Fibroblast of the conjunctiva (primary cell): ENCODE data around the gene TRIM5.
A peak's percentile ranks its signal among the peaks of the same experiment; 100 is the strongest.
"Not testable (repeated sequence)": the region's sequence is repeated elsewhere in the genome, so short reads cannot be mapped to it uniquely, and the experiment has no call there.

Source experiments
- DNase-seq: peaks from one replicate; pipeline ENCODE4 v3.0.0-alpha.2; 2010; ENCODE audit warnings: low read depth

The TRIM5 gene

GRCh38 chr11:5684646-5685362 is at the start of gene TRIM5:
TSS of gene TRIM5 (minus strand) at chr11:5685074. CDS start at chr11:5680177, 4,897 bp downstream.
- DNase-seq = peak; percentile 85

DNA sequence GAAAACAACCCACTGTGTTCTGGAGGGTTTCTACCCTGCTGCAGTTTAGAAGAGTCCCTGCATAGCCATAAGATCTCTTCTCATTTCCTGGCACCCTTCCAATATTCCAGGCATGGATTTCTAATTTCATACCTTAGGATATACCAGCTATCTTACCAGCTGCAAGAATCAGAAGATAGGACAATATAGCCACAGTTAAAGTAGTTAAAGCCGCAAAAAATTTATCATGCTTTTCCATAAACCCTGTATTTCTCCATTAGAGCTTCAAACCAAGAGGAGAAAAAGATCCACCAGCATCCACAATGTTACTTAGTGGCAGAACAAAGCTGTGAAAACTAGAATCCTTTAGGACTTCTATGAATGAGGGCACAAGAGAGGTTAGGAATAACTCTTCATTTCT is 42.8 kb upstream of the TRIM5 start:
- DNase-seq = no peak

- DNase-seq = no peak
Observed at GRCh38 chr11:5726351-5726750, 41.5 kb upstream of the TRIM5 start.

DNA sequence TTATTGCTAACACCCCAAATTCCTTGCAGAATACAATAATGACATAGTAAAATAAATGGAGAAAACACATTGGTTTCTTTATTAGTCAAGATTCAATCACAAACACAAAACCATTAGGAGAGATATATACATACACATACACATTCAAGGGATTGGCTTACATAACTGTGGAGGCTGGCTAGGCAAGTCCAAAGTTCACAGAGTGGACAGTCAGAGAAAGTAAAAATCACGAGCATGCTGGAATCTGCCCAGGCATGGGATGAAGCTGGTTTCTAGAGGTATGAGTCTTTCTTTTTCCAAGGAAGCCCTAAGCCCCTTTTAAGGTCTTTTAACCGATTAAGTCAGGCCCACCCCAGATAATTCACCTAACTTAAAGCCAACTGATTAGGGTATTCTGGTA is 37.7 kb upstream of the TRIM5 start:
- no peak for DNase-seq

GRCh38 chr11:5719703-5720495 is 35.0 kb upstream of the TRIM5 start:
- DNase-seq = no peak

GRCh38 chr11:5716518-5716917 is 31.6 kb upstream of the TRIM5 start:
- DNase-seq = not testable (repeated sequence)

DNA sequence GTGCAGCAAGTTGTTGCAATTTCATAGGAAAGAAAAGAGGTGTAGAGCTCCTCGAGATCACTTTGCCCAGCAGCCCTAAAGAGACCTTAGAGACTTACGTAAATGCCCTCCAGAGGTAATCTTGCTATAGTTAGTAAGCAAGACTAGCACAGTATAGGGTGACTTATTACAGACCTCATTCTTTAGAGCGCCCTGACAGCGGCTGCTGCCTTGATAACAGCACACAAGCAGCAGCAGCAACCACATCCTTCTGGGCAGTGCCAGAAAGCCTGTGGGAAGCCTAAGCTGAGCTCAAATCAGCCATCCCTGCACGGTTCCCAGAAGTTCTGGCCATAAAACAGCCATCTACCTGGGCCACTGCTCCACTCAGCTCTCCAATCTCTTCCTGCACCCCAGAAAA is 28.8 kb upstream of the TRIM5 start:
- DNase-seq = no peak

DNA sequence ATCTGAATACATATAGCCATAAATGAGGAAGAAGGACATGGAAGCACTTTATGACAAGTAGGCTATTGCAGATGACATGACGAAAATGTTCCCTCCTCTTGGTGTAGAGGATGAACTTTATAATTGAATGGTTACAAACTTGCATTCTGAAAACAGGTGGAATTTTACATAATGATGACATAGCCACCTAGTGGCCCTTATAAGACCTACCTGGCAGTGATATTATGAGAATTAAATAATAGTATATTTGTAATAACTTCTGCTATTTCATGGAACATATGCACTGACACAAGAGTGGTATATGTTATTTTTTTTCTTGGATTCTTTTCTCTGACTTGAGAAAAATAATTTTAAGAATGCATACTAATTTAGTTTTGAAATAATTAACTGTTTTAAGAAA is 27.6 kb upstream of the TRIM5 start:
- no peak for DNase-seq

DNA sequence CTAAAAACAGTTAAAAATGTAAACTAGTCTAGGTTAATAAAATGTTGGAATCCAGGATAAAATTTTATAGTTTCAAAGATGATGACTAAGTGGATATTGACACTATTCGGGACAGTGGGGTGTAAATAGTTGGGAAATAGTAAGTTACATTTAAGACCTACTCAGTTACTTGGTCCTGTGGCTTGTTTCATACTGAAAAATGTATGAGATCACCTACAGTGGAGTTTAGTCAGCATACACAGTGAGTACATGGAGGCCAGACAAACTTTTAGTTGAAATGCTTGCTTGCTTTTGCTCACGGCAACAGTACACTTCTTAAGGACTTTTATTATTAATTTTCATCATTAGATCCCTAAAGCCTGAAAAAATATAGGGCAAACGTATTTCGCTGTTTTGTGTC is 20.8 kb upstream of the TRIM5 start:
- DNase-seq = no peak

DNA sequence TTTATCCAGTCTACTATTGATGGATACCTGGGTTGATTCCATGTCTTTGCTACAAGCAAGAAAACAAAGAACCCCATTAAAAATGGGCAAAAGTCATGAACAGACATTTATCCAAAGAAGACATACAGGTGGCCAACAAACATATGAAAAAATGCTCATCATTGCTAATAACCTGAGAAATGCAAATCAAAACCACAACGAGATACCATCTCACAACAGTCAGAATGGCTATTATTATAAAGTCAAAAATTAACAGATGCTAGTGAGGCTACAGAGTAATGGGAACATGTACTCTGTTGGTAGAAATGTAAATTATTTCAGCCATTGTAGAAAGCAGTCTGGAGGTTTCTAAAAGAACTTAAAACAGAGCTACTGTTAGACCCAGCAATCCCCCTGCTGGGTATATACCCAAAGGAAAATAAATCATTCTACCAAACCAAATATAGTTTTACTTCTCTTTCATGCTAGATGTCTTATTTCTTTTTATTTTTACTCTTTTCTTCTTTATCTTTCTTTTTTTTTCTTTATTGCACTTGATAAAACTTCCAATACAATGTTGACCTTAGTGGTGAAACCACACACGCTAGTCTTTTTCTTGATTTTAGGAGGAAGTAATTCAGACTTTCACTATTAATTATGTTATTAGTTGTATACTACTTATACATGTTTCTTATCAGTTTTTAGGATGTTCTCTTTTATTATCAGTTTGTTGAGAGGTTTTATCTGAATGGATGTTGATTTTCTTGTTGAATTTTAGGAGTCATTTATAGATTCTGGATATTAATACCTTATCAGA is 19.1 kb upstream of the TRIM5 start:
- DNase-seq = no peak

DNA sequence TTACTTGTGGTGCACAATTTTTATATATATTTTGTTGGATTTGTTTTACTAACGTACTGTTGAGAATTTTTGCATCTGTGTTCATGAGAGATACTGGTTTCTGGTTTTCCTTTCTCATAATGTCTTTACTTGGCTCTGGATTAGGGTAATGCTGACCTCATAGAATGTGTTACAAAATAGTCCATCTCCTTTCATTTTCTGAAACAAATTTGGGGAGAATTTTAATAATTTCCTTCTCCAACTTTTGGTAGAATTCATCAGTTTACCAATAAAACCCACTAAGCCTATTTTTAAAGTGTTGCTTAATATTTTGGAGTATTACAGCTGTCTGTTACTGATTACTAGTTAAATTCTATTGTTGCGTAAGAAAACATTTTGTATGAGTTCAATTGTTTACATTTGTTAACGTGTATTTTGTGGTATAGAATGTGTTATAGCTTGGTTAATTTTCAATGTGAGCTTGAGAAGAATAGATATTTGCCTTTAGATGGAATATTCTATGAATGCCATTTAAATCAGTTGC is 16.2 kb upstream of the TRIM5 start:
- no peak for DNase-seq

- no peak for DNase-seq
Observed at GRCh38 chr11:5700421-5701054, 15.7 kb upstream of the TRIM5 start.

GRCh38 chr11:5698281-5698680 is 13.4 kb upstream of the TRIM5 start:
- DNase-seq = no peak

- DNase-seq = no peak
Observed at GRCh38 chr11:5696210-5696609, 11.3 kb upstream of the TRIM5 start.

- no peak for DNase-seq
Observed at GRCh38 chr11:5695580-5695979, 10.7 kb upstream of the TRIM5 start.

- DNase-seq = no peak
Observed at GRCh38 chr11:5694642-5695041, 9.8 kb upstream of the TRIM5 start.

DNA sequence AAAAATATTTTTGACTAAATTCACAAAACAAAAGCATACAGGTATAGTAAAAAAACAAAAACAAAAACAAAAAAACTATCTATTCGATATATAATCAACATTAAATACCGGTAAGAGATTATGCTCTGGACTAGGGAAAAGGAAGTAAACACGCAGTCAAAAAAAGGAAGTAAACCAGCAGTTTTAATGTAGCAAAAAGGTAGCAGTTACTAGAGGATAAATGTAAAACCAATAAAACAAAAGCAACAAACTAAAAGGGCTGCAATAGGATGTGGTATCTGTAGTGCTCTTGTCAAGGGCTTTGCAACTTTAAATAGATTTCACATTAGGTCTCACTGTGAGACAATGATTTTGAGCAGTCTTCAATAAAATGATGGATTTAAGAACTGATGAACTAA is 7.1 kb upstream of the TRIM5 start:
- no peak for DNase-seq

GRCh38 chr11:5691238-5691963 is 6.5 kb upstream of the TRIM5 start:
- not testable (repeated sequence) for DNase-seq

GRCh38 chr11:5690736-5691135 is 5.9 kb upstream of the TRIM5 start:
- no peak for DNase-seq

GRCh38 chr11:5690216-5690615 is 5.3 kb upstream of the TRIM5 start:
- DNase-seq = no peak

DNA sequence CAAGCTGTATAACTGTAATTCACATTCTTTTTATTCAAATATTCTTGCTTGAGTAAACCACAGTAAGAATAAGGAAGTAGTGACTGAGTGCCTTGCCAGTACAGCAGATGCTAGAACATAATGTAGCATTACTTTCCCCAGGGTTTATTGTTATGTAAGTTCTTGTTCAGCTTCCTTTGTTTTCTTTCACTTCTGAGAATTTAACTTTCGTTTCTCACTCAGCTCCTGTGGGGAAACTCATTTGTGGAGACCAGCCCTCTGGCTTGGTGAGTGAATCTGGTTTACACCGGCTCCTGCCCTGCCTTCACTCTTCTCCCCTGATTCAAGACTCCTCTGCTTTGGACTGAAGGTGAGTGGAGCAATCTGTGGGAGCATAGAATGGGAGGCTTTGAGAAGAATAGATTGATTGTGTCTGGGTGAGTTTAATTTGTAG is 4.7 kb upstream of the TRIM5 start, which contains the start of gene TRIM22:
Gene TRIM22, plus strand, starts transcription at position 240 of the 433 bp plus-strand sequence. CDS start 6,443 bp downstream, outside the sequence.
- DNase-seq = peak; percentile 31
